Duodenal mucosa (tissue), 2 donors: ENCODE measurements around the gene DYNLT2.
"Not testable (repeated sequence)": the region's sequence is repeated elsewhere in the genome, so short reads cannot be mapped to it uniquely, and the experiment has no call there.

Source experiments
- H3K27ac ChIP-seq: one replicate; pipeline ENCODE4 v1.7.0; 2013; ENCODE audit warnings: low read depth, low read length
- H3K27me3 ChIP-seq, 2 donors: one replicate each; pipeline ENCODE4 v1.7.0; 2013; ENCODE audit warnings: low read length in 2 of 2, control low read depth in 1 of 2; ENCODE audit not compliant: insufficient read depth in 2 of 2, control insufficient read depth in 1 of 2
- H3K36me3 ChIP-seq, 2 donors: one replicate each; pipeline ENCODE4 v1.7.0; 2013; ENCODE audit warnings: low read length in 2 of 2, control low read depth in 1 of 2; ENCODE audit not compliant: insufficient read depth in 2 of 2, control insufficient read depth in 1 of 2
- H3K4me1 ChIP-seq, 2 donors: one replicate each; pipeline ENCODE4 v1.7.0; 2013; ENCODE audit warnings: low read length in 2 of 2, control low read depth in 1 of 2; ENCODE audit not compliant: insufficient read depth in 2 of 2, control insufficient read depth in 1 of 2
- H3K4me3 ChIP-seq, 2 donors: one replicate each; pipeline ENCODE4 v1.7.0; 2013; ENCODE audit warnings: low read length in 2 of 2, low read depth in 1 of 2
- H3K9ac ChIP-seq, 2 donors: one replicate each; pipeline ENCODE4 v1.7.0; 2013; ENCODE audit warnings: low read length in 2 of 2, low read depth in 1 of 2
- H3K9me3 ChIP-seq, 2 donors: one replicate each; pipeline ENCODE4 v1.7.0; 2013; ENCODE audit warnings: low read length in 2 of 2, control low read depth in 1 of 2; ENCODE audit not compliant: control insufficient read depth in 1 of 2

The DYNLT2 gene

DNA sequence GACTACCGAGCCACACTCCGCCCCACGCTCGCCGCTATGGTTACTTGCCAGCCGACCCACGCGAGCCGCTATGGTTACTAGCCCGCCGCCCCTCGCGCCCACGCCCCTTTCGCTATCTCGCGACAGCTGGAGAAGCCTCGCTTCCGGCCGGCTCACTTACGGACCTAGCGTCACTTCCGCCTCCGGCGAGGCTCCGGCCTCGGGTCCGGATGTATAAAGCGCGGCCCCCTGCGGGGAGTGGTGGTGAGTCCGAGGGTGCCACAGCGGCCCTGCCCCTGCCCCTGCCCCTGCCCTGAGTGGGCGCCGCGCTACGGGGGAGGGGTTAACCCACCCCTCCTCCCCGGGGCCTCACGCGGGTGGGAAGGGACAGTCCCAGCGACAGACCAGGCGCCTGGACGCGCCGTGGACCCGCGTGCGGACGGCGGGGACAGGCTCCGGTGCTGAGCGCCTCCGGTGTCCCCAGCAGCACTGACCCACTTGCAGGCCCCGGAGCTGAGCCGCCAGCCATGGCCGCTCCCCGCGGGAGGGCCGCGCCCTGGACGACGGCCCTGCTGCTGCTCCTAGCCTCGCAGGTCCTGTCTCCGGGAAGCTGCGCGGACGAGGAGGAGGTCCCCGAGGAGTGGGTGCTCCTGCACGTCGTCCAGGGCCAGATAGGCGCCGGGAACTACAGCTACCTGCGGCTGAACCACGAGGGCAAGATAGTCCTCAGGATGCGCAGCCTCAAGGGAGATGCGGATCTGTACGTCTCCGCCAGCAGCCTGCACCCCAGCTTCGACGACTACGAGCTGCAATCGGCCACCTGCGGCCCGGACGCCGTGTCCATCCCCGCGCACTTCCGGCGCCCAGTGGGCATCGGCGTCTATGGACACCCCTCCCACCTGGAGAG lies 49.2 kb downstream of the DYNLT2 start, which contains the start of the genes C6orf120 and WDR27:
Gene C6orf120, plus strand, starts transcription at position 173 of the 886 bp plus-strand sequence. Its CDS starts 334 bp downstream, at position 507.
Gene WDR27, minus strand, starts transcription at position 76 of the 886 bp plus-strand sequence. CDS start 13,024 bp downstream, outside the sequence.
- Histone ChIP-seq H3K27me3 (no peaks in the 10 kb centered on the region), H3K27ac (peak within 1 kb of the TSS; percentile 97), H3K36me3 (peaks cover 0 to 12% of the 10 kb centered on the region in 2 donors), H3K9me3 (no peaks in the 10 kb centered on the region), H3K4me3 (peak within 1 kb of the TSS; percentile 90 to 97), H3K9ac (peak within 1 kb of the TSS; percentile 84 to 89), H3K4me1 (peaks cover 29 to 44% of the 10 kb centered on the region in 2 donors)

DNA sequence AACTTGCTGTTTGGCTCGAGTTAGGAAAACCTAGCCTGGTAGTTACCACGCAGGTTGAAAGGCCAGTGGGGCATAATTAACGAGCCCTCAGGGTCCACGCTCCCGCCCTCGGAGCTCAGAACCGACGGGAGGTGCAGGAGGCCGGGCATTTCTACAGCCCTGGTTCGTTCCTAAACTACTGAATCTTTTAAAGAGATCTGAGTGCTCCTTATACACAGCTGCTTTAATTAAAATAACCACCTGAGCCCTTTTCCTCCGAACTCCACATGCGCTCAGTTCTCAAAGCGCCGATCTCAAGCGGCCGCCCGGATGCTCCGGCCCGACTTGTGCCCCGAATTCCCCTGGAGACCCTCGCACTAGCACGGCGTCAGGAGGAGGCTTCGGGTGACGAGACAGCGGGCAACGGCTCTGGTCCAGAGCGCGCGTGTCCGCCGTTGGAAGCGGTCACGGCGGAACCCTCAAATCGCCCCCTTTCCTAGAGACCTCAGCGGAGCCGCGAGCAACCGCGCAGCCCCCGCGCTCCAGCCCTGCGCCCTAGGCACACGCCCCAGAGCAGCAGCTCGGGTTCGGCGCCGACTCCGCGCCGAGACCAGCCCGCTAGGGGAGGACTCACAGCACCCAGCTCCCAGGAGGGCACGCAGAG lies 49.9 kb downstream of the DYNLT2 start:
- Histone ChIP-seq H3K36me3 (peaks cover 0 to 12% of the 10 kb centered on the region in 2 donors), H3K9me3 (no peaks in the 10 kb centered on the region), H3K9ac (peak overlapping the region; percentile 84 to 89), H3K27me3 (no peaks in the 10 kb centered on the region), H3K27ac (peak overlapping the region; percentile 97), H3K4me1 (peaks cover 29 to 44% of the 10 kb centered on the region in 2 donors), H3K4me3 (peak overlapping the region; percentile 90 to 97)

DNA sequence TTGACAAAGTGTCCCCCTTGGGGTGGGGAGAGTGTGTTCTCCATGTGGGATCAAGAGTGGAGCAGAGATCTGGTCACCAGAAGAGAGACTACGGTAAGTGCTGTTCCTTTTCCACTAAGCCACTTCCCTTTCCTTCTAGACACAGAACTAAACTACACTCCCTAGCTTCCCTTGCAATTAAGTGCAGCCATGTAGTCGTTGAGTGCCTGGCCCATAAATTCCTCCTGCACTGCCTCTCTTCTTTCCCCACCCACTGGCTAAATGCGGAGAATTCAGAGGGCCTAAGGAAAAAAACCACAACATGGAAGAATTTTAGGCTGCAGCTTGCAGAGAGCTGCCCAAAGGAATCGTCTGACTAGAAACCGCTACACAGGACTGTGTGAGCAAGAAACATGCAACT lies 51.1 kb downstream of the DYNLT2 start:
- Histone ChIP-seq H3K4me1 (peaks cover 29 to 39% of the 10 kb centered on the region in 2 donors), H3K27ac (no peak overlapping the region), H3K9me3 (peaks cover 0 to 2% of the 10 kb centered on the region in 2 donors), H3K36me3 (peaks cover 0 to 12% of the 10 kb centered on the region in 2 donors), H3K27me3 (no peaks in the 10 kb centered on the region), H3K4me3 (peak overlapping the region in 1 of 2 donors; percentile 32), H3K9ac (peak overlapping the region in 1 of 2 donors; percentile 2)

DNA sequence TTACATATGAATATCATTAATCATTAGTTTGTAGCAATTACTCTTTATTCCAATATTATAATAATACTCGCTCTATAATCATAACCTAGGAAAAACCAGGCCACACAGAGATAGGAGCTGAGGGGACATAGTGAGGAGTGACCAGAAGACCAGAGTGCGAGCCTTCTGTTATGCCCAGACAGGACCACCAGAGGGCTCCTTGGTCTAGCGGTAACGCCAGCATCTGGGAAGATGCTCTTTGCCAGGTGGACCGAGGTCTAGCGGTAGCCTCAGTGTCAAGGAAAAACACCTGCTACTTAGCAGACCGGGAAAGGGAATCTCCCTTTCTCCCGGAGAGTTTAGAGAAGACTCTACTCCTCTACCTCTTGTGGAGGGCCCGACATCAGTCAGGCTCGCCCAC lies 54.3 kb downstream of the DYNLT2 start:
- H3K36me3 ChIP-seq, H3K9ac ChIP-seq, H3K27me3 ChIP-seq, H3K9me3 ChIP-seq, H3K4me3 ChIP-seq, H3K27ac ChIP-seq: not testable (repeated sequence)
- peaks cover 10 to 12% of the 10 kb centered on the region in 2 donors for H3K4me1 ChIP-seq

DNA sequence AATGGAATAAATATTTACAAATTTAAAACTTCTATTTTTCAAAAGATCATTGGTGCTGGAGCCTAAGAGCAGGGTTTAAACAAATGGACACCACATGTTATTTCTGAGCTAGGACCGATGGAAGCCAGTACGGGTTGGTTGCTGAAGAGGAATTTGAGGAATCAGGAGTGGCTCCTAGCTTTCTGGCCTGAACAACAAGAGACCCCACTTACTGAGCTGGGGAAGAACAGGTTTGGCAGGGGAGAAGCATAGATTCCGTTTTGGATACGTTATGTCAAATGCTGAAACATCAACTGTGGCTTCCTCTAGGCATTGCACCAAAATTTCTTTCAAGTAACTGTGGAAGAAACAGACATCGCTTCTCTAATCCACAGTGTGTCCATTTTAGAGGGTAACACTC lies 56.2 kb downstream of the DYNLT2 start:
- no peak overlapping the region for H3K27ac ChIP-seq
- H3K36me3 ChIP-seq: peaks cover 0 to 7% of the 10 kb centered on the region in 2 donors
- peaks cover under 1 to 2% of the 10 kb centered on the region in 2 donors for H3K4me1 ChIP-seq
- H3K27me3 ChIP-seq: no peaks in the 10 kb centered on the region
- no peak overlapping the region for H3K4me3 ChIP-seq
- no peak overlapping the region for H3K9ac ChIP-seq
- H3K9me3 ChIP-seq: peaks cover 0 to 6% of the 10 kb centered on the region in 2 donors

DNA sequence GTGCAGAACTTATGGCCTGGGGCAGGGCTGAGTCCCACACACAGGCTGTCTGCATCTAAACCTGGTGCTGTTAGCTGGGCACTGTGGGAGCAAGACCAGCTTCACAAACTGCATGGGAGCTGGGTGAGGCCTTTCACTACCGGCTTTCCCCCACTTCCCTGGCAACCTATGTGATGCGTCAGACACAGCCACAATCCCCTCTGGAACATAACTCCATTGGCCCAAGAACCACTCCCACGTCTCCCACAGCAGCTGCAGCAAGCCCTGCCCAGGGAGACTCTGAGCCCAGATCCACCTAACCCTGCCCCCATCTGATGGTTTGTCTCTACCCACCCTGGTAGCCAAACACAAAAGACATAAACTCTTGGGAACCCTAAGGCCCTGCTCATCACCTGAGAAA lies 58.9 kb downstream of the DYNLT2 start:
- peaks cover 6 to 8% of the 10 kb centered on the region in 2 donors for H3K36me3 ChIP-seq
- H3K27ac ChIP-seq: no peak overlapping the region
- no peak overlapping the region for H3K9ac ChIP-seq
- no peaks in the 10 kb centered on the region for H3K4me1 ChIP-seq
- H3K4me3 ChIP-seq: no peak overlapping the region
- H3K27me3 ChIP-seq: no peaks in the 10 kb centered on the region
- H3K9me3 ChIP-seq: peaks cover 0 to 6% of the 10 kb centered on the region in 2 donors

DNA sequence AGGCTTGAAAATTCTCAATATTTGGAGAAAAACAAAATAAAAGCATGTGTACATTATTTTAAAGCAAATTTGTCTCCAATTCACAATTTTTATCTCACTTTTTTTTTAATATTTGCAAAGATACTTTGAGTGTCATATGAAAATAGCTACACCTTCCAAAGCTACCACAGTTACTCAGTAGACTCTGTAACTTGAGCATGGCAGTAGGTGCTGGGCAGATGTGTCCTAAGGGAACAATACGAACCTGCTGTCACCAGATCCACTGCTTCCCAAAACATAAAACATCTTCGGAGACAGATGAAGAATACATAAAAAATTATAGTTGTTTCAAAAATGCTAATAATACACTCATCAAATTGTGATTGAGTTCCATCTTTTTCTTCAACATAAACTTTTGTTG lies 60.1 kb downstream of the DYNLT2 start:
- H3K27me3 ChIP-seq: no peaks in the 10 kb centered on the region
- peaks cover 5 to 6% of the 10 kb centered on the region in 2 donors for H3K9me3 ChIP-seq
- no peak overlapping the region for H3K27ac ChIP-seq
- H3K9ac ChIP-seq: no peak overlapping the region
- peaks cover 6 to 18% of the 10 kb centered on the region in 2 donors for H3K36me3 ChIP-seq
- no peaks in the 10 kb centered on the region for H3K4me1 ChIP-seq
- no peak overlapping the region for H3K4me3 ChIP-seq
